CD4-positive, alpha-beta T cell treated with Interleukin-15 for 1 hour (primary cell): ENCODE measurements around the gene FYB1.

Experiments
- DNase-seq: peaks from one replicate; pipeline ENCODE4 v3.0.0-alpha.2; 2020

FYB1 gene

GRCh38 chr5:39203951-39204350 lies 15.4 kb downstream of the FYB1 start:
- DNase-seq = no peak

DNA sequence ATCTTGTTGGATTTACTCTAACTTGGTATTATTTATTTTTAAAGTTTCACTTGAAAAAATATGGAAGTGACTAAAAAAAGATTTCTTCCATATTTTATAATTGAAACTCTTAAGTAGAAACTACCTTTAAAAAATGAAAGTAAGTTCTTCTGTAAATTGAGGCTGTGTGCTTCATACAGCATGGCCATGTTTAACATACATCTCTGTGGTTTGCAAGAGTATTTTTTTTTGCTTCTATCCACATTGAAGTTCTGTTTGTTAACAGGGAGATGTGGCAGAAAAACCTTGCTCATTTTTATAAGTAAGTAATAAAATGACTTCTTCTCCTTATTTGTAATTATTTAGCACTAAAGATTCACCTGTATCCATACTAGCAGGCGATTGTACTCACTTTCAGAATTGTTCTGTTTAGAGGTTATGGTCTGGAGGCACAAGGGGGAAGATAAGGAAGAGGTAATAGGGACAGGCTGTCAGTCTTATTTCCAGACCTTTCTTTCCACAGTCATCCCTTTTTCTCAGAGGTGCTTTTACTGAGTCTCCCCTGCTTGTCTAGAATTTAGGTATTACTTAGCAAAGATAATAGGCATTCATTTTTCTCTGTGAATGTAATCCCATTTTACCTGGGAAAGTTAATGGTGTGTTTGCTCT lies 16.0 kb downstream of the FYB1 start:
- DNase-seq = no peak

DNA sequence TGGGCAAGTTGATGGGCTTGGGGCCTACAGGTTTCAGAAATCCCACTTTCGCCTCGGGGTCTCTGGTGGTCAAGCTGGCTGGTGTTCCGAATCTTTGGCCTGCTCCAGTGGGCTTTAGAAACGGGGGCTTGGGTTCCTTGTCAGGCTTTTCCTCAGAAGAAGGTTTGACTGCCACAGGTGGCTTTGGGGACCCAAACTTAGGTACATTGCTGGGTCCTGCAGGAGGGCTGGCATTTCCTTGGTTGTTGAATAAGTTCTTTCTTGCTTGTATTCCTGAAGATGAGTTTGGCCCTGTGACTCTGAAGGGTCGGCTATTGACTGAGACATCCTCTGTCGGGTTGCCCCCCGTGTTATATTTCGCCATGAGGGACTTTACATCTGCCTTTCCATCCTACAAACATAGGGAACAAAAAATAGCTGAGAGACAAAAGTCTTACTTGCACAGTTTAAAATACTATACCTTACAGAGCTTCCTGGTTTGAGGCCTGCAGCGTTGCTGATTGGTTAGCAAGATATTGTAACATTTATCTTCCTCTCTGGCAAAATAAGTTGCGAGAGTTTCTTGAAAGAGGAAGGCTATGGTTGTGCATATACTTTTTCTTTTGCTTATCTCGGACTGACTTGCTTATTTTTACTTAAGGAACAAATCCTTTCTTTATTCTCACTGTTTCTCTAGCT lies 16.6 kb downstream of the FYB1 start:
- DNase-seq = no peak

GRCh38 chr5:39201781-39202596 lies 17.4 kb downstream of the FYB1 start:
- no peak for DNase-seq

DNA sequence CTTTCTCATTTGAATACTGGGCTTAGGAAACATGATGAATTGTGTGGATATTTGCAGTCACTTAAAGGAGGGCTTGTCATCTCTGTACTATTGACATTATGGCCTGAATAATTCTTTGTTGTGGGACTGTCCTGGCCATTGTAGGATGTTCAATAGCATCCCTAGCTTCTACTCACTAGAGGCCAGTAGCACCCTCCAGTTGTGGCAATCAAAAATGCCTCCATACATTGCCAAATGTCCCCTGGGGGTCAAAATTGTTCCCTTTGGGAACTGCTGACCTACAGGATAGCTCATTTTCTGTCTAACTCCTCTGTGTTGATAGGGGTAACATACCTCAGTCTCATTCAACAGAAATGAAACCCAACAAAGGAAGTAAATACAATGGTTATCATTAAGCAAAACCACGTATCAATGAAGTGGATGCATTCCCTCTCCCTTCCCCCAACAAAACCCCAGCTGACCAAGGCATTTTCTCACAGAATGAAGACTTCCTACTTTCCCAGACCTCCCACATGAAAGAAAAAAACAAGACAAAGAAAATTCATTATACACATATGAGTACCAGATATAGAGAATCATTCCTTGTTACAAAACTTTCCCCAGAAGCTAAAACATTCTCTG lies 18.1 kb downstream of the FYB1 start:
- DNase-seq = no peak

DNA sequence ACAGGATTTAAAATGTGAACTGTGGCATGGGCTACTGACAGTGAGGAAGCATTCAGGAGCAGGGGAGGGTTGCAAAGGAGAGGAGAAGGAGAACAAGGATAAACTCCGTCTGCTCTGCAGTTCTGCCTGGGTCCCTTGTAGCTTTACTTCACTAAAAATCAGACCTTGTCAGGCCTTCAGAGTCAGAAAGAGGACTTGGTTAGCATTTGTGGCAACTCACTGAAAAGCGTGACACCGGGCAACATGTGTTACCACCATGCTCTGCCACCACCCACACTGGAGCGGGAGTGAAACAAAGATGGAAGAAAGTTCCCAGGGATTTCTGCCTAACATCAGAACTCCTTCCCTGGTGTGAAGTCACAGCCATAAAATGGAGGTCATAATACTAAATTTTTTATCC lies 19.3 kb downstream of the FYB1 start:
- no peak for DNase-seq

DNA sequence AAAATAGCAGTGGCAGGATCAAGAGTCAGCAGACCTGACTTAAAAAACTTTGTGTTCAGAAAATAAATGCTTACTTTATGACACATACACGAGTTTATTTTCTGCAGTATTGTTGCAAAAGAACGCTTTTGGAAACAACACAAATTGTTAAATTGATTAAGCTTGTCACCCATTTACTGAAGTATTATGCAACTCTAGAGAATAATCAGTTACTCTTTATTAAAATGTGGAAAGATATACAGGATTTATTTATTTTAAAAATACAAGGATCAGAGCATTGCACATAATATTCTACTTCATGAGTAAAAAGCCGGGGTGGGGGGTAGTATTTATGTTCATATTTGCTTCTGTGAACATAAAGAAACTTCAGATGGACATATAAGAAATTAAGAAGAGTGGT lies 20.0 kb downstream of the FYB1 start:
- DNase-seq = no peak

- no peak for DNase-seq
These were observed 21.2 kb downstream of the FYB1 start for GRCh38 chr5:39198127-39198526.

DNA sequence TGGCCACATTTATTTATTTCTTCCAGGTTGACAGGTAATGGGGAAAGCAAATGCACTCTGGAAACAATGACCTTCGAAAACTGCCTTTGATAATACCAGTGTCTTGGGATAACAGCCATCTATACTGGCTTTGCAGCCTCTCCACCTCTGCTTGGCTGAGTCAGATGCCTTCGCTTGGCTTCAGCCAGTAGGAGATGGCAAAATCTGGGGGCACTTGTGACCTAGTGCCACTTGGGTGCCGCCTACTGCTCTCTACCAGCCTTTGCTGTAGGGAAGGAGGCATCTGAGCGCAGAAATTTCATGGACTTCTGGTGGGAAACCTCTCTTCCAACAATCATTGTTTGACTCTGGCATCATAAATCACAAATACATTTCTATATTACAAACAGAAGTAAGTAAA lies 21.8 kb downstream of the FYB1 start:
- DNase-seq = peak; percentile 63

GRCh38 chr5:39195198-39195826 lies 24.1 kb downstream of the FYB1 start:
- DNase-seq = no peak

- DNase-seq = no peak
These were observed 24.8 kb downstream of the FYB1 start for GRCh38 chr5:39194466-39195136.

DNA sequence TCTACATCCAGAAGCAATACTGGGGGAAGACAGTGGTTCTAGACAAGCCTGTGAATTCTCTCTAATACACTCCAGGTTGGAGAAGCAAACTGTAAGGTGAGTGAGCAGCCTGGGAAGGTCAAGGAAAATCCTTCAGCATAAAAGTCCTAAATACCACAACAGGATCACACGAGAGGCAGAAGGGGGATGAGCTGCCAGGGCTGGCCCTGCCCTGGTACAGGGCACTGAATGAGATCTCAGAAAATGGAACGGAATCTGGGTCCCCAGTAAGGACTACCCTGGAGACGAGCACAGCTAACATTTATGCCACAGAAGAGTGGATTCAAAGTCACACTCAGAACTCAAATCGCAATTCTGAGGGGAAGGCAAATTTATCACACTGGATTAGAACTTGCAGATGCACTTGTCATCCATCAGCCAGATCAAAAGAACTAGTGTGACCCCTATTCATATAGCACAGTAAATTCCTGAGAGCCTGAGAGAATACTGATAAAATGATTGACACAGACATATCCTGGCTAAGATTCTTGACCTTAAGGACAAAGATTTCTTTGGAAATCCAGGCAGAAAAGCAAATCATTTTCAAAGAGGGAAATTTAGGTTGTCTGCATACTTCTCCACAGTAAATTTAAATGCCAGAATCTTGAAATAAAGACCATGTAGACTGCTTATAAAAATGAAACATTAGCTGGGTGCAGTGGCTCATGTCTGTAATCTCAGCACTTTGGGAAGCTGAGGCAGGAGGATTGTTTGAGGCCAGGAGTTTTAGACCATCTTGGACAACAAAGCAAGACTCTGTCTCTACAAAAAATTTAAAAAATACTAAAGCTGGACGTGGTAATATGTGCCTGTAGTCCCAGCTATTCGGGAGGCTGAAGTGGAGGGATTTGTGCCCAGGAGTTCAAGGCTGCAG lies 25.6 kb downstream of the FYB1 start:
- DNase-seq = no peak

- no peak for DNase-seq
These were observed 26.8 kb downstream of the FYB1 start for GRCh38 chr5:39192450-39193160.

DNA sequence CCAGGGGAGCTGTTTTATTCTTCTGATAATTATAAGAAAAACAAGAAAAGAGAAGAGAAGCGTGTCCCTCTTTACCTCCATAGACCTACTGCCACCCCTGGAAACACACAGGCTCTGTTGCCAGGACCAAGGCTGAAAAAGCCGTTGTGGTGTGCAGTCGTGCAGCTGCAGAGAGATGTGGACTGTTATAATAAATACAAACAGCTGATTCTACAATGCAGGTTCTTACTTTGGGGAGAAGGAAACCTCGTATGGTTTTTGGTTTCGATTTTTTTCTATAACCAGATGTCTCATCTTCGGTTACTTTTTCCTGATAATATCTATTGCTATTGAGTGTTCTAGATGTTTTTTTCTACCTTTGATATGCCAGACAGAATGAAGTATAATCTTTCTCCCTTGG lies 28.1 kb downstream of the FYB1 start:
- DNase-seq = no peak

GRCh38 chr5:39190311-39191102 lies 28.9 kb downstream of the FYB1 start:
- DNase-seq = no peak

- no peak for DNase-seq
These were observed 29.9 kb downstream of the FYB1 start for GRCh38 chr5:39189292-39189955.

GRCh38 chr5:39187831-39188731 lies 31.3 kb downstream of the FYB1 start:
- DNase-seq = no peak
